ENCODE results near the gene IRX6. TPM values are rescaled to one million over a fixed set of nuclear protein-coding genes. Genes with fewer than 3 reads are reported as not detected.

Gene IRX6
- total RNA-seq, 1 donor from 2014 or later, result 3.5 TPM

DNA sequence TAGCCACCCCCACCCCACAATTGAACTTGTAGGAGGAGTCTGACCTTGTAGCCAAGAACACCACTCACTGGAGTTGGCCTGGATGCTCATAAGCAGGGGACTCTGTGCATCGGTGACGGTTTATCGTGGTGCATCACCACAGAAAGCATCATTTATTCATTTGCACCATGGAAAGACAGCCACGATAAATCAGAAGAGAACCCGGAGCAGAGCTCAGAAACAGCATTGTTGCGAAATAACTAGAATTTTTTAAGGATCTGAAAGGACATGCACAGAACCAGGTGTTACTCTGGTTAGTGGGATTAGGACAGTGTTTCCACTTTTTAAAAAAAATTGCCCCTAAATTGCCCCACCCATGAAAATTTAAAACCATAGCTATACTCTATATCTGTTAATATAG, 44.4 kb upstream of the IRX6 start:
- no peak for TF ChIP-seq CTCF (IDR thresholded peaks at IDR 0.05)
- Histone ChIP-seq H3K9me3 (no peaks in the 10 kb centered on the region), H3K4me3 (no peak overlapping the region), H3K4me1 (no peaks in the 10 kb centered on the region), H3K36me3 (no peaks in the 10 kb centered on the region), H3K27me3 (ENCODE audit: low read depth) (peaks cover 6% of the 10 kb centered on the region), H3K27ac (no peak overlapping the region)
- intact Hi-C loops (cut with DNase I), result no loop called here
- DNase-seq (no peak), ATAC-seq (no peak)

- no peaks in the 10 kb centered on the region for H3K4me1 ChIP-seq
- no peaks in the 10 kb centered on the region for H3K9me3 ChIP-seq
- H3K36me3 ChIP-seq, result no peaks in the 10 kb centered on the region
- TF ChIP-seq CTCF (IDR thresholded peaks at IDR 0.05), result no peak
- no peak overlapping the region for H3K4me3 ChIP-seq
- peaks cover 6% of the 10 kb centered on the region for H3K27me3 ChIP-seq (ENCODE audit: low read depth)
- no peak for DNase-seq
- H3K27ac ChIP-seq, result no peak overlapping the region
- intact Hi-C loops (cut with DNase I), result no loop called here
- no peak for ATAC-seq
Measured at GRCh38 chr16:55280587-55280986, 43.4 kb upstream of the IRX6 start.

- ATAC-seq, result no peak
- DNase-seq, result no peak
- Histone ChIP-seq H3K27me3 (ENCODE audit: low read depth) (peaks cover 6% of the 10 kb centered on the region), H3K36me3 (no peaks in the 10 kb centered on the region), H3K4me1 (no peaks in the 10 kb centered on the region), H3K9me3 (no peaks in the 10 kb centered on the region), H3K27ac (no peak overlapping the region), H3K4me3 (no peak overlapping the region)
- intact Hi-C loops (cut with DNase I), result no loop called here
- TF ChIP-seq CTCF (IDR thresholded peaks at IDR 0.05), result no peak
Measured at GRCh38 chr16:55282441-55282840, 41.6 kb upstream of the IRX6 start.

DNA sequence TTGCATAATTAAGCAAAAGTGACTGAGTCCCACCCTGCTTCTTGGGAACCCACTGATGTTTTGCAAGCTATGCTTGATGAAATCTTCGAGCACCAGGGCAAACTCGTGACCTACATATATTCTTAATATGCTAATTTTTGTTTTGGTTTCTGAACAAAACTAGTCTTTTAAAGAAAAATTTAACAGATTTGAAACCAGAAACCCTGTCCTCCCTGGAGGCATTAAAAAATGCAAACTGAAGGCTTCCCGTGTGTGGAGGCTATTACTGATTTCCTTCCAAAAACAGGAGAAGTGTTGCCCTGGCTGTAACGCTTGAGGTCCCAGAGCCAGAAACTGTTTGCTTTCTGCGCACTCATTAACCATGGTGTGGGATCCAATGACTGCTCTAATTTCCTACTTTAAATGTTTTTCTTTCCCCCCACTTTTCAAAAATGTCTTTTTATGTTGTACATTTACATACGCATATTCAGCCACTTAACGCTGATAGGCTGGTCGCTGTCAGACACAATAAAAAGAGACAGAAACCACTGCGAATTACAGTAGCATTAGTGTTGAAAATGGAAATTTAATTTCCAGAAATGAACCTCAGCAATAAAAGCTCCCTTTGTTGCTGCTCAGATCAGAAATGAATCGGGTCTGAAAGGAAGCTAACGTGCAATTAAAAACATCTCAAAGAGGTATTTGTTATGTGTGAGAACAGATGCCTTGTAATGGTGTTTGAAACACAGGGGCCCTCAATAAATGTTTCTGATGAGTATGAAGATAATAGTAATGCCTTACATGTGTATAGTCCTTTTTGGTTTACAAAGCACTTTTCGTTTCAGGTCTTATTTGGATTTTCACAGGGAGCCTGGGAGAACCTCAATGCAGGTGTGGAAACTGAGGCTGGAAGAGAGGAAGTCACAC, 39.9 kb upstream of the IRX6 start:
- H3K9me3 ChIP-seq, result peaks cover 8% of the 10 kb centered on the region
- no peaks in the 10 kb centered on the region for H3K36me3 ChIP-seq
- H3K27ac ChIP-seq, result no peak overlapping the region
- no peak overlapping the region for H3K4me3 ChIP-seq
- ATAC-seq, result no peak
- no peaks in the 10 kb centered on the region for H3K4me1 ChIP-seq
- H3K27me3 ChIP-seq (ENCODE audit: low read depth), result peaks cover 6% of the 10 kb centered on the region
- no peak for TF ChIP-seq CTCF (IDR thresholded peaks at IDR 0.05)
- no peak for DNase-seq
- intact Hi-C loops (cut with DNase I), result no loop called here

GRCh38 chr16:55284718-55285099, 39.3 kb upstream of the IRX6 start:
- ATAC-seq, result no peak
- Histone ChIP-seq H3K4me3 (no peak overlapping the region), H3K36me3 (no peaks in the 10 kb centered on the region), H3K27ac (no peak overlapping the region), H3K9me3 (peaks cover 8% of the 10 kb centered on the region), H3K27me3 (ENCODE audit: low read depth) (peaks cover 6% of the 10 kb centered on the region), H3K4me1 (no peaks in the 10 kb centered on the region)
- no peak for TF ChIP-seq CTCF (IDR thresholded peaks at IDR 0.05)
- no peak for DNase-seq
- intact Hi-C loops (cut with DNase I), result no loop called here

Measured in lower lobe of right lung (tissue), 2 donors.